Stimulated activated effector memory CD8-positive, alpha-beta T cell treated with anti-CD3 and anti-CD28 coated beads, Interleukin-12 subunit alpha, Interleukin-12 subunit beta, amount 100 ng/mL, for 72 hours (primary cell): ENCODE data around the gene CATSPERE.
"Not testable (repeated sequence)": the region's sequence is repeated elsewhere in the genome, so short reads cannot be mapped to it uniquely, and the experiment has no call there.

Experiments
- ATAC-seq: fragments of 150-1000 bp; cut with Tn5 transposase; 2 replicates; pipeline ENCODE4 v1.10.0; 2021
- DNase-seq, 2 donors: peaks; one replicate each; pipeline ENCODE4 v3.0.0; 2021 to 2022; ENCODE audit warnings: low spot score in 2 of 2
- H3K27ac Mint-ChIP-seq: one replicate; pipeline ENCODE4 v1.8.0; 2022; ENCODE audit warnings: mild to moderate bottlenecking, mixed read lengths
- H3K36me3 Mint-ChIP-seq: one replicate; pipeline ENCODE4 v1.8.0; 2022; ENCODE audit warnings: mild to moderate bottlenecking, mixed read lengths
- H3K4me1 Mint-ChIP-seq: one replicate; pipeline ENCODE4 v1.8.0; 2022; ENCODE audit warnings: mixed read lengths
- H3K4me3 Mint-ChIP-seq: one replicate; pipeline ENCODE4 v1.8.0; 2022; ENCODE audit warnings: mild to moderate bottlenecking, mixed read lengths
- H3K9me3 Mint-ChIP-seq: one replicate; pipeline ENCODE4 v1.8.0; 2022; ENCODE audit warnings: mixed read lengths

The CATSPERE gene

GRCh38 chr1:244678697-244679096, 217.6 kb downstream of the CATSPERE start:
- H3K4me1 Mint-ChIP-seq: peaks cover 16% of the 10 kb centered on the region
- no peak overlapping the region for H3K27ac Mint-ChIP-seq
- no peaks in the 10 kb centered on the region for H3K9me3 Mint-ChIP-seq
- DNase-seq: no peak
- peaks cover 19% of the 10 kb centered on the region for H3K36me3 Mint-ChIP-seq
- H3K4me3 Mint-ChIP-seq: no peak overlapping the region
- no peak for ATAC-seq

- ATAC-seq (no peak), DNase-seq (no peak)
- peaks cover 16% of the 10 kb centered on the region for H3K4me1 Mint-ChIP-seq
- no peaks in the 10 kb centered on the region for H3K9me3 Mint-ChIP-seq
- peaks cover 19% of the 10 kb centered on the region for H3K36me3 Mint-ChIP-seq
- H3K27ac Mint-ChIP-seq: no peak overlapping the region
- H3K4me3 Mint-ChIP-seq: no peak overlapping the region
These were observed 219.6 kb downstream of the CATSPERE start for GRCh38 chr1:244680667-244681066.

- not testable (repeated sequence) for H3K27ac Mint-ChIP-seq, DNase-seq, ATAC-seq, H3K9me3 Mint-ChIP-seq, H3K4me3 Mint-ChIP-seq
- Mint-ChIP-seq H3K4me1 (peaks cover 12% of the 10 kb centered on the region), H3K36me3 (peaks cover 30% of the 10 kb centered on the region)
These were observed 221.0 kb downstream of the CATSPERE start for GRCh38 chr1:244682087-244682486.
